Measurements from ENCODE around the gene SCFD2.

Gene SCFD2

GRCh38 chr4:52982946-52983340, 382.9 kb downstream of the SCFD2 start:
- Histone ChIP-seq H3K36me3 (ENCODE audit: control insufficient read depth, insufficient read depth, low read length) (no peaks in the 10 kb centered on the region), H3K27me3 (replicated peaks; ENCODE audit: control insufficient read depth, insufficient read depth, low read length) (no peaks in the 10 kb centered on the region), H3K4me3 (replicated peaks; ENCODE audit: low read depth, low read length) (no peak overlapping the region)
- TF ChIP-seq CTCF (IDR thresholded peaks at IDR 0.05; ENCODE audit: insufficient read depth, low read length, poor library complexity, severe bottlenecking) = no peak
- no peak for DNase-seq (ENCODE audit: extremely low read depth, insufficient read length)

- Histone ChIP-seq H3K36me3 (ENCODE audit: control insufficient read depth, insufficient read depth, low read length) (no peaks in the 10 kb centered on the region), H3K4me3 (replicated peaks; ENCODE audit: low read depth, low read length) (no peak overlapping the region), H3K27me3 (replicated peaks; ENCODE audit: control insufficient read depth, insufficient read depth, low read length) (no peaks in the 10 kb centered on the region)
- DNase-seq (ENCODE audit: extremely low read depth, insufficient read length) = no peak
- TF ChIP-seq CTCF (IDR thresholded peaks at IDR 0.05; ENCODE audit: insufficient read depth, low read length, poor library complexity, severe bottlenecking) = peak; percentile 38
Measured at GRCh38 chr4:52982255-52982945, 383.5 kb downstream of the SCFD2 start.

- no peaks in the 10 kb centered on the region for H3K27me3 ChIP-seq (replicated peaks; ENCODE audit: control insufficient read depth, insufficient read depth, low read length)
- no peak for DNase-seq (ENCODE audit: extremely low read depth, insufficient read length)
- TF ChIP-seq CTCF (IDR thresholded peaks at IDR 0.05; ENCODE audit: insufficient read depth, low read length, poor library complexity, severe bottlenecking) = no peak
- no peaks in the 10 kb centered on the region for H3K36me3 ChIP-seq (ENCODE audit: control insufficient read depth, insufficient read depth, low read length)
- no peak overlapping the region for H3K4me3 ChIP-seq (replicated peaks; ENCODE audit: low read depth, low read length)
Measured at GRCh38 chr4:52979821-52980590, 385.9 kb downstream of the SCFD2 start.

GRCh38 chr4:52979020-52979419, 386.8 kb downstream of the SCFD2 start:
- Histone ChIP-seq H3K27me3 (replicated peaks; ENCODE audit: control insufficient read depth, insufficient read depth, low read length) (no peaks in the 10 kb centered on the region), H3K4me3 (replicated peaks; ENCODE audit: low read depth, low read length) (no peak overlapping the region), H3K36me3 (ENCODE audit: control insufficient read depth, insufficient read depth, low read length) (no peaks in the 10 kb centered on the region)
- no peak for DNase-seq (ENCODE audit: extremely low read depth, insufficient read length)
- no peak for TF ChIP-seq CTCF (IDR thresholded peaks at IDR 0.05; ENCODE audit: insufficient read depth, low read length, poor library complexity, severe bottlenecking)

GRCh38 chr4:52977252-52977651, 388.6 kb downstream of the SCFD2 start:
- no peak for DNase-seq (ENCODE audit: extremely low read depth, insufficient read length)
- TF ChIP-seq CTCF (IDR thresholded peaks at IDR 0.05; ENCODE audit: insufficient read depth, low read length, poor library complexity, severe bottlenecking) = no peak
- Histone ChIP-seq H3K4me3 (replicated peaks; ENCODE audit: low read depth, low read length) (no peak overlapping the region), H3K27me3 (replicated peaks; ENCODE audit: control insufficient read depth, insufficient read depth, low read length) (no peaks in the 10 kb centered on the region), H3K36me3 (ENCODE audit: control insufficient read depth, insufficient read depth, low read length) (no peaks in the 10 kb centered on the region)
